GM12864 (cell line): ENCODE results near the gene SHISAL1.

Experiments
- DNase-seq: peaks from one replicate; pipeline ENCODE4 v3.0.0-alpha.2; 2011; ENCODE audit warnings: low read depth
- H3K4me3 ChIP-seq: 2 replicates; pipeline ENCODE4 v1.5.1; 2011; ENCODE audit warnings: mild to moderate bottlenecking, low read depth, low read length, control low read depth
- CTCF ChIP-seq: IDR thresholded peaks from 2 replicates; pipeline ENCODE4 v1.5.1; 2011; ENCODE audit warnings: low read depth, mild to moderate bottlenecking, moderate library complexity, low read length, control low read depth, inconsistent platforms; ENCODE audit errors: missing control alignments

Gene SHISAL1

GRCh38 chr22:44287121-44287693 is 25.5 kb downstream of the SHISAL1 start:
- no peak overlapping the region for H3K4me3 ChIP-seq
- DNase-seq = no peak
- no peak for TF ChIP-seq CTCF

- no peak for DNase-seq
- H3K4me3 ChIP-seq = no peak overlapping the region
- TF ChIP-seq CTCF = no peak
Observed at GRCh38 chr22:44286646-44287045, 26.1 kb downstream of the SHISAL1 start.

GRCh38 chr22:44284711-44285110 is 28.0 kb downstream of the SHISAL1 start:
- no peak for DNase-seq
- TF ChIP-seq CTCF = no peak
- no peak overlapping the region for H3K4me3 ChIP-seq

GRCh38 chr22:44281768-44282637 is 30.7 kb downstream of the SHISAL1 start:
- TF ChIP-seq CTCF = no peak
- no peak overlapping the region for H3K4me3 ChIP-seq
- DNase-seq = no peak

- no peak for DNase-seq
- no peak overlapping the region for H3K4me3 ChIP-seq
- TF ChIP-seq CTCF = no peak
Observed at GRCh38 chr22:44280665-44281188, 32.0 kb downstream of the SHISAL1 start.

GRCh38 chr22:44279069-44279360 is 33.7 kb downstream of the SHISAL1 start:
- TF ChIP-seq CTCF = no peak
- no peak overlapping the region for H3K4me3 ChIP-seq
- no peak for DNase-seq
